HepG2 (cell line): ENCODE measurements around the gene NSMCE4A. TPM values are rescaled to one million over a fixed set of nuclear protein-coding genes. Genes with fewer than 3 reads are reported as not detected.

Experiments
- BRF2 ChIP-seq: sonication (generic); formaldehyde crosslinking; IDR thresholded peaks from 2 replicates; pipeline ENCODE4 v1.8.1; 2022; ENCODE audit warnings: mild to moderate bottlenecking, missing genetic modification reagents
- CREBL2 ChIP-seq: sonication (generic); formaldehyde crosslinking; IDR thresholded peaks from 2 replicates; pipeline ENCODE4 v1.8.1; 2023; ENCODE audit warnings: missing genetic modification reagents, mild to moderate bottlenecking, borderline replicate concordance
- FOXK1 ChIP-seq: sonication (generic); formaldehyde crosslinking; IDR thresholded peaks from 2 replicates; pipeline ENCODE4 v1.4.0; 2020; ENCODE audit warnings: low read depth, missing genetic modification reagents, borderline replicate concordance
- HMGXB4 ChIP-seq, 2 experiments: sonication (generic) in 1 of 2; formaldehyde crosslinking in 1 of 2; IDR thresholded peaks; 2 replicates each; pipeline versions ENCODE4 v1.4.0 to v1.6.1; 2018 to 2020; ENCODE audit warnings: missing genetic modification reagents in 2 of 2, borderline replicate concordance in 1 of 2, low read depth in 1 of 2, mild to moderate bottlenecking in 1 of 2, missing biosample characterization in 1 of 2
- IRF9 ChIP-seq: sonication (generic); formaldehyde crosslinking; IDR thresholded peaks from 2 replicates; pipeline ENCODE4 v1.8.0; 2022; ENCODE audit warnings: missing genetic modification reagents, mild to moderate bottlenecking, borderline replicate concordance
- NR2F2 ChIP-seq: IDR thresholded peaks from 2 replicates; pipeline ENCODE4 v1.6.1; 2012; ENCODE audit warnings: low read depth, inconsistent platforms, borderline replicate concordance
- NRL ChIP-seq: sonication (generic); formaldehyde crosslinking; IDR thresholded peaks from 2 replicates; pipeline ENCODE4 v1.5.0; 2020; ENCODE audit warnings: missing genetic modification reagents, mild to moderate bottlenecking, moderate library complexity, borderline replicate concordance
- RFX3 ChIP-seq: IDR thresholded peaks from 2 replicates; pipeline ENCODE4 v1.6.1; 2016; ENCODE audit warnings: missing biosample characterization, missing genetic modification reagents
- TBX3 ChIP-seq: fragments of 450-650 bp; IDR thresholded peaks from 2 replicates; pipeline ENCODE4 v1.6.1; 2017; ENCODE audit warnings: antibody characterized with exemption, mild to moderate bottlenecking, inconsistent platforms, borderline replicate concordance
- TEF ChIP-seq: sonication (generic); formaldehyde crosslinking; IDR thresholded peaks from 2 replicates; pipeline ENCODE4 v1.5.0; 2020; ENCODE audit warnings: missing genetic modification reagents
- THAP7 ChIP-seq: sonication (generic); formaldehyde crosslinking; IDR thresholded peaks from 2 replicates; pipeline ENCODE4 v1.8.1; 2023; ENCODE audit warnings: mild to moderate bottlenecking, missing genetic modification reagents
- TSC22D2 ChIP-seq: sonication (generic); formaldehyde crosslinking; IDR thresholded peaks from 2 replicates; pipeline ENCODE4 v1.5.1; 2020; ENCODE audit warnings: missing genetic modification reagents, mild to moderate bottlenecking, borderline replicate concordance
- ZBTB34 ChIP-seq: sonication (generic); formaldehyde crosslinking; IDR thresholded peaks from 2 replicates; pipeline ENCODE4 v1.8.0; 2022; ENCODE audit warnings: mild to moderate bottlenecking, missing genetic modification reagents
- ZNF253 ChIP-seq: sonication (generic); formaldehyde crosslinking; IDR thresholded peaks from 2 replicates; pipeline ENCODE4 v1.8.0; 2022; ENCODE audit warnings: mild to moderate bottlenecking, missing genetic modification reagents, borderline replicate concordance
- ZNF34 ChIP-seq: sonication (generic); formaldehyde crosslinking; IDR thresholded peaks from 2 replicates; pipeline ENCODE4 v1.4.0; 2020; ENCODE audit warnings: mild to moderate bottlenecking, missing genetic modification reagents, borderline replicate concordance
- ZNF703 ChIP-seq: sonication (generic); formaldehyde crosslinking; IDR thresholded peaks from 2 replicates; pipeline ENCODE4 v1.5.1; 2020; ENCODE audit warnings: missing genetic modification reagents, mild to moderate bottlenecking, moderate library complexity, borderline replicate concordance
- ZNF776 ChIP-seq: sonication (generic); formaldehyde crosslinking; IDR thresholded peaks from 2 replicates; pipeline ENCODE4 v1.4.0; 2020; ENCODE audit warnings: mild to moderate bottlenecking, missing genetic modification reagents
- ZNF800 ChIP-seq: sonication (generic); formaldehyde crosslinking; IDR thresholded peaks from 2 replicates; pipeline ENCODE4 v1.4.0; 2020; ENCODE audit warnings: missing genetic modification reagents
- polyA plus RNA-seq, 8 experiments: library from polyadenylated mRNA; depleted of rRNA in 3 of 8; stranded (reverse) in 7 of 8; unstranded in 1 of 8; fragments of >200 nt; fragmentation: Illumina TruSeq in 4 of 8; extraction: Trizol in 4 of 8; gene quantifications; 2 replicates each; pipeline versions ENCODE4 v1.2.1 to v1.2.3, GENCODE V29; 2011 to 2016; ENCODE audit warnings: low read depth in 4 of 8, missing spikeins in 1 of 8, mixed read lengths in 1 of 8; ENCODE audit not compliant: insufficient read depth in 1 of 8
- total RNA-seq, 5 experiments: library from RNA; depleted of rRNA; stranded (reverse); fragments of >200 nt; fragmentation: Illumina TruSeq; extraction: Trizol; gene quantifications; 2 replicates each; pipeline ENCODE4 v1.2.3, GENCODE V29; 2016; ENCODE audit warnings: low read depth in 1 of 5

The NSMCE4A gene
- total and polyA plus RNA-seq, 2 of the 13 experiments (the other 11 are each of a cell fraction or from before 2014, with no cell fraction given) = 61.1 to 91.6 TPM

GRCh38 chr10:121927318-121927840 lies 47.6 kb downstream of the NSMCE4A start (continued):
- 0 out of 2 replicates have a peak, but pooled peaks have one; percentile 2 for TF ChIP-seq IRF9 (CRISPR knock-in tag)
- no peak for TF ChIP-seq ZNF253 (CRISPR knock-in tag)
- TF ChIP-seq CREBL2 (CRISPR knock-in tag) = 0 out of 2 replicates have a peak, but pooled peaks have one; percentile 21
- no peak for TF ChIP-seq ZBTB34 (CRISPR knock-in tag)
- TF ChIP-seq TSC22D2 = no peak
- 0 out of 2 replicates have a peak, but pooled peaks have one; percentile 9 for TF ChIP-seq ZNF34 (CRISPR knock-in tag)
- no peak for TF ChIP-seq ZNF800 (CRISPR knock-in tag)
- TF ChIP-seq TEF = peak; percentile 20; the same call in 1 of the 2 replicates
- 0 out of 2 replicates have a peak, but pooled peaks have one; percentile 34 for TF ChIP-seq ZNF703 (CRISPR knock-in tag)
- TF ChIP-seq FOXK1 (CRISPR knock-in tag) = no peak
- TF ChIP-seq NR2F2 = no peak
- no peak for TF ChIP-seq RFX3
- TF ChIP-seq BRF2 (CRISPR knock-in tag) = peak; percentile 78
- TF ChIP-seq NRL (CRISPR knock-in tag) = 0 out of 2 replicates have a peak, but pooled peaks have one; percentile 38
- TF ChIP-seq ZNF776 (CRISPR knock-in tag) = no peak
- no peak for TF ChIP-seq TBX3
- TF ChIP-seq HMGXB4 (CRISPR knock-in tag; IDR thresholded peaks at IDR 0.05; ENCODE audit: borderline replicate concordance in 1 of 2, low read depth in 1 of 2) = peak in 1 of 2 experiments; percentile 7; a peak in 1 of 4 replicates
- TF ChIP-seq THAP7 (CRISPR knock-in tag) = no peak
